SK-N-SH (cell line): ENCODE data around the gene AVPI1. TPM values are rescaled to one million over a fixed set of nuclear protein-coding genes. Genes with fewer than 3 reads are reported as not detected.

Experiments used
- CTCF ChIA-PET: fragments of 300-600, 350-600 bp; formaldehyde crosslinking; extraction: SDS; loops from one replicate; lab custom pipeline; 2021; lab: Yijun Ruan, JAX
- POLR2A ChIA-PET: fragments of 350-600 bp; sonication (Branson Sonifier 250); formaldehyde crosslinking; extraction: SDS; loops from one replicate; lab custom pipeline; 2020; ENCODE audit warnings: antibody characterized with exemption, inconsistent platforms; lab: Yijun Ruan, JAX
- DNase-seq: peaks from one replicate; pipeline ENCODE4 v3.0.0; 2012
- H2AFZ ChIP-seq: fragments of 200-600 bp; sonication (generic); 2 replicates; pipeline ENCODE4 v1.8.1; 2016; ENCODE audit warnings: antibody characterized with exemption, mild to moderate bottlenecking, low read depth
- H3F3A ChIP-seq: fragments of 200-600 bp; sonication (generic); replicated peaks from 2 replicates; pipeline ENCODE3; 2016; ENCODE audit warnings: antibody characterized with exemption, mild to moderate bottlenecking; ENCODE audit not compliant: insufficient read depth
- H3K27ac ChIP-seq, 2 experiments: fragments of 200-500 bp in 1 of 2; fragments of 200-600 bp in 1 of 2; sonication (Bioruptor generic) in 1 of 2; sonication (generic), shearing (Covaris generic) in 1 of 2; 2 replicates each; pipeline versions ENCODE4 v1.5.1 to v1.6.1; 2014 to 2016; ENCODE audit warnings: low read depth in 2 of 2, inconsistent platforms in 1 of 2, low read length in 1 of 2, mild to moderate bottlenecking in 1 of 2, mixed read lengths in 1 of 2
- H3K27me3 ChIP-seq: fragments of 200-600 bp; sonication (generic), shearing (Covaris generic); 2 replicates; pipeline ENCODE4 v1.6.1; 2016; ENCODE audit warnings: mixed run types; ENCODE audit not compliant: insufficient read depth
- H3K36me3 ChIP-seq, 2 experiments: fragments of 200-500 bp in 1 of 2; fragments of 200-600 bp in 1 of 2; sonication (Bioruptor generic) in 1 of 2; sonication (generic) in 1 of 2; replicated peaks in 1 of 2; 2 replicates each; pipeline versions ENCODE3 to v1.5.1; 2014 to 2016; ENCODE audit warnings: low read length in 1 of 2, mild to moderate bottlenecking in 1 of 2; ENCODE audit not compliant: insufficient read depth in 2 of 2, control insufficient read depth in 1 of 2
- H3K4me1 ChIP-seq, 2 experiments: fragments of 200-500 bp in 1 of 2; fragments of 200-600 bp in 1 of 2; sonication (Bioruptor generic) in 1 of 2; sonication (generic), shearing (Covaris generic) in 1 of 2; 2 replicates each; pipeline versions ENCODE4 v1.5.1 to v1.6.1; 2014 to 2016; ENCODE audit warnings: low read depth in 1 of 2, low read length in 1 of 2, mixed run types in 1 of 2; ENCODE audit not compliant: insufficient read depth in 2 of 2, control insufficient read depth in 1 of 2
- H3K4me2 ChIP-seq: fragments of 200-600 bp; sonication (generic), shearing (Covaris generic); 2 replicates; pipeline ENCODE4 v1.6.1; 2017; ENCODE audit warnings: mixed run types
- H3K4me3 ChIP-seq, 2 experiments: fragments of 200-500 bp in 1 of 2; fragments of 200-600 bp in 1 of 2; sonication (Bioruptor generic) in 1 of 2; sonication (generic), shearing (Covaris generic) in 1 of 2; 2 replicates each; pipeline versions ENCODE4 v1.5.1 to v1.8.1; 2014 to 2016; ENCODE audit warnings: low read depth in 2 of 2, inconsistent platforms in 1 of 2, low read length in 1 of 2, mild to moderate bottlenecking in 1 of 2, mixed read lengths in 1 of 2, moderate library complexity in 1 of 2
- H3K79me2 ChIP-seq: fragments of 200-600 bp; sonication (generic); 2 replicates; pipeline ENCODE4 v1.8.1; 2017; ENCODE audit warnings: mild to moderate bottlenecking; ENCODE audit not compliant: insufficient read depth
- H3K9ac ChIP-seq: fragments of 200-600 bp; sonication (generic); 2 replicates; pipeline ENCODE4 v1.6.1; 2017; ENCODE audit warnings: mixed run types
- H3K9me2 ChIP-seq: fragments of 200-600 bp; sonication (generic); 2 replicates; pipeline ENCODE4 v1.6.1; 2017; ENCODE audit warnings: mixed run types
- H3K9me3 ChIP-seq: fragments of 200-600 bp; sonication (generic); 2 replicates; pipeline ENCODE4 v1.6.1; 2017; ENCODE audit warnings: mixed run types, mild to moderate bottlenecking, moderate library complexity
- H4K20me1 ChIP-seq: fragments of 200-600 bp; sonication (generic); 2 replicates; pipeline ENCODE4 v1.6.1; 2017; ENCODE audit warnings: mild to moderate bottlenecking, mixed run types; ENCODE audit not compliant: insufficient read depth
- CHD2 ChIP-seq: fragments of 150-350 bp; IDR thresholded peaks from 2 replicates; pipeline ENCODE4 v1.6.1; 2018; ENCODE audit warnings: low read length; ENCODE audit not compliant: partially characterized antibody
- ELF1 ChIP-seq: IDR thresholded peaks from 2 replicates; pipeline ENCODE4 v1.4.0; 2012
- EP300 ChIP-seq, 2 experiments: IDR thresholded peaks; 2 replicates each; pipeline versions ENCODE4 v1.4.0 to v1.6.1; 2012; ENCODE audit warnings: borderline replicate concordance in 1 of 2, low read depth in 1 of 2, low read length in 1 of 2
- EZH2phosphoT487 ChIP-seq: fragments of 200-600 bp; sonication (generic); IDR thresholded peaks from 2 replicates; pipeline ENCODE4 v1.6.1; 2017; ENCODE audit warnings: low read depth, mixed run types, mild to moderate bottlenecking, antibody characterized with exemption, moderate library complexity, borderline replicate concordance
- FOSL2 ChIP-seq: IDR thresholded peaks from 2 replicates; pipeline ENCODE4 v1.4.0; 2012; ENCODE audit warnings: low read depth, mild to moderate bottlenecking, moderate library complexity, borderline replicate concordance
- FOXM1 ChIP-seq: IDR thresholded peaks from 2 replicates; pipeline ENCODE4 v1.4.0; 2012; ENCODE audit warnings: low read depth, mild to moderate bottlenecking
- JUND ChIP-seq: IDR thresholded peaks from 2 replicates; pipeline ENCODE4 v1.4.0; 2012
- MEF2A ChIP-seq: IDR thresholded peaks from 2 replicates; pipeline ENCODE4 v1.4.0; 2012; ENCODE audit warnings: low read depth, borderline replicate concordance
- MXI1 ChIP-seq: IDR thresholded peaks from 2 replicates; pipeline ENCODE4 v1.6.1; 2012; ENCODE audit warnings: mild to moderate bottlenecking, low read depth, low read length, improper control_type of control experiment
- NFIC ChIP-seq: IDR thresholded peaks from 2 replicates; pipeline ENCODE4 v1.4.0; 2012; ENCODE audit warnings: borderline replicate concordance
- NRF1 ChIP-seq: IDR thresholded peaks from 2 replicates; pipeline ENCODE4 v1.6.1; 2012; ENCODE audit warnings: low read depth, mild to moderate bottlenecking, low read length
- RCOR1 ChIP-seq: fragments of 150-350 bp; IDR thresholded peaks from 2 replicates; pipeline ENCODE4 v1.6.1; 2017; ENCODE audit warnings: antibody characterized with exemption, low read length
- RXRA ChIP-seq: IDR thresholded peaks from 2 replicates; pipeline ENCODE4 v1.4.0; 2012; ENCODE audit warnings: low read depth, mild to moderate bottlenecking, borderline replicate concordance
- TEAD4 ChIP-seq: IDR thresholded peaks from 2 replicates; pipeline ENCODE4 v1.4.0; 2012; ENCODE audit warnings: mild to moderate bottlenecking, borderline replicate concordance; ENCODE audit not compliant: insufficient read depth
- ZBTB33 ChIP-seq: IDR thresholded peaks from 2 replicates; pipeline ENCODE4 v1.4.0; 2012; ENCODE audit warnings: low read depth, borderline replicate concordance
- WGBS: methylation state at CpG from one replicate; pipeline ENCODE4 v1.1.6; 2017; ENCODE audit warnings: low lambda C conversion rate; 5-methylcytosine and 5-hydroxymethylcytosine counted together
- polyA plus RNA-seq, 3 experiments: library from polyadenylated mRNA; depleted of rRNA; stranded (reverse); fragments of >200 nt; gene quantifications; 2 replicates each; pipeline ENCODE4 v1.2.3, GENCODE V29; 2012
- TF ChIP-seq, protein P1 (sequence below): IDR thresholded peaks from 2 replicates; pipeline ENCODE4; 2012
- TF ChIP-seq, protein P2 (sequence below): IDR thresholded peaks from 2 replicates; pipeline ENCODE4 v1.6.1; 2012; ENCODE audit warnings: mild to moderate bottlenecking, low read depth, low read length, moderate library complexity

The AVPI1 gene
- polyA plus RNA-seq, 1 of the 3 experiments (the other 2 are of a cell fraction), result 6.3 TPM

- no peak overlapping the region for H3K4me2 ChIP-seq
- no peak overlapping the region for H3K27ac ChIP-seq
- no peak overlapping the region for H2AFZ ChIP-seq
- H3K79me2 ChIP-seq, result peaks cover 8% of the 10 kb centered on the region; the same call in 1 of the 2 replicates
- H4K20me1 ChIP-seq, result no peaks in the 10 kb centered on the region
- no peaks in the 10 kb centered on the region for H3K9me2 ChIP-seq
- H3K36me3 ChIP-seq, result peaks cover 9 to 16% of the 10 kb centered on the region in 2 experiments
- no peaks in the 10 kb centered on the region for H3K27me3 ChIP-seq
- TF ChIP-seq, protein P1, sequence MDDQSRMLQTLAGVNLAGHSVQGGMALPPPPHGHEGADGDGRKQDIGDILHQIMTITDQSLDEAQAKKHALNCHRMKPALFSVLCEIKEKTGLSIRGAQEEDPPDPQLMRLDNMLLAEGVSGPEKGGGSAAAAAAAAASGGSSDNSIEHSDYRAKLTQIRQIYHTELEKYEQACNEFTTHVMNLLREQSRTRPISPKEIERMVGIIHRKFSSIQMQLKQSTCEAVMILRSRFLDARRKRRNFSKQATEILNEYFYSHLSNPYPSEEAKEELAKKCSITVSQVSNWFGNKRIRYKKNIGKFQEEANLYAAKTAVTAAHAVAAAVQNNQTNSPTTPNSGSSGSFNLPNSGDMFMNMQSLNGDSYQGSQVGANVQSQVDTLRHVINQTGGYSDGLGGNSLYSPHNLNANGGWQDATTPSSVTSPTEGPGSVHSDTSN, result no peak
- TF ChIP-seq MEF2A (no peak), EZH2phosphoT487 (no peak), TEAD4 (no peak), FOSL2 (no peak), FOXM1 (no peak), RCOR1 (no peak), JUND (no peak), CHD2 (no peak), ZBTB33 (no peak), EP300 (IDR thresholded peaks at IDR 0.05; ENCODE audit: borderline replicate concordance in 1 of 2, low read depth in 1 of 2, low read length in 1 of 2) (no peak), NRF1 (no peak), MXI1 (no peak), ELF1 (no peak), RXRA (no peak), NFIC (no peak)
- TF ChIP-seq, protein P2, sequence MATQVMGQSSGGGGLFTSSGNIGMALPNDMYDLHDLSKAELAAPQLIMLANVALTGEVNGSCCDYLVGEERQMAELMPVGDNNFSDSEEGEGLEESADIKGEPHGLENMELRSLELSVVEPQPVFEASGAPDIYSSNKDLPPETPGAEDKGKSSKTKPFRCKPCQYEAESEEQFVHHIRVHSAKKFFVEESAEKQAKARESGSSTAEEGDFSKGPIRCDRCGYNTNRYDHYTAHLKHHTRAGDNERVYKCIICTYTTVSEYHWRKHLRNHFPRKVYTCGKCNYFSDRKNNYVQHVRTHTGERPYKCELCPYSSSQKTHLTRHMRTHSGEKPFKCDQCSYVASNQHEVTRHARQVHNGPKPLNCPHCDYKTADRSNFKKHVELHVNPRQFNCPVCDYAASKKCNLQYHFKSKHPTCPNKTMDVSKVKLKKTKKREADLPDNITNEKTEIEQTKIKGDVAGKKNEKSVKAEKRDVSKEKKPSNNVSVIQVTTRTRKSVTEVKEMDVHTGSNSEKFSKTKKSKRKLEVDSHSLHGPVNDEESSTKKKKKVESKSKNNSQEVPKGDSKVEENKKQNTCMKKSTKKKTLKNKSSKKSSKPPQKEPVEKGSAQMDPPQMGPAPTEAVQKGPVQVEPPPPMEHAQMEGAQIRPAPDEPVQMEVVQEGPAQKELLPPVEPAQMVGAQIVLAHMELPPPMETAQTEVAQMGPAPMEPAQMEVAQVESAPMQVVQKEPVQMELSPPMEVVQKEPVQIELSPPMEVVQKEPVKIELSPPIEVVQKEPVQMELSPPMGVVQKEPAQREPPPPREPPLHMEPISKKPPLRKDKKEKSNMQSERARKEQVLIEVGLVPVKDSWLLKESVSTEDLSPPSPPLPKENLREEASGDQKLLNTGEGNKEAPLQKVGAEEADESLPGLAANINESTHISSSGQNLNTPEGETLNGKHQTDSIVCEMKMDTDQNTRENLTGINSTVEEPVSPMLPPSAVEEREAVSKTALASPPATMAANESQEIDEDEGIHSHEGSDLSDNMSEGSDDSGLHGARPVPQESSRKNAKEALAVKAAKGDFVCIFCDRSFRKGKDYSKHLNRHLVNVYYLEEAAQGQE, result no peak
- 89% methylated on average over 12 of the region's 12 CpGs for WGBS
- ChIA-PET CTCF (interaction anchor here (1.1 to 25.0 kb wide), 4 partner anchors 8 to 45 kb away, joined by 3 to 687 read pairs (median 362); partner anchors contain the start of genes MARVELD1 and ZFYVE27), POLR2A (no interaction called here)
- H3K4me1 ChIP-seq, result peaks cover 0 to 17% of the 10 kb centered on the region in 2 experiments; a peak in 1 of 4 replicates
- DNase-seq, result no peak
- no peak overlapping the region for H3K9ac ChIP-seq
- H3F3A ChIP-seq, result peaks cover 4% of the 10 kb centered on the region
- H3K9me3 ChIP-seq, result no peaks in the 10 kb centered on the region
- H3K4me3 ChIP-seq, result no peak overlapping the region
These were observed 35.1 kb upstream of the AVPI1 start for GRCh38 chr10:97721871-97722780.
